ENCODE measurements around the gene AGAP1.

DNA sequence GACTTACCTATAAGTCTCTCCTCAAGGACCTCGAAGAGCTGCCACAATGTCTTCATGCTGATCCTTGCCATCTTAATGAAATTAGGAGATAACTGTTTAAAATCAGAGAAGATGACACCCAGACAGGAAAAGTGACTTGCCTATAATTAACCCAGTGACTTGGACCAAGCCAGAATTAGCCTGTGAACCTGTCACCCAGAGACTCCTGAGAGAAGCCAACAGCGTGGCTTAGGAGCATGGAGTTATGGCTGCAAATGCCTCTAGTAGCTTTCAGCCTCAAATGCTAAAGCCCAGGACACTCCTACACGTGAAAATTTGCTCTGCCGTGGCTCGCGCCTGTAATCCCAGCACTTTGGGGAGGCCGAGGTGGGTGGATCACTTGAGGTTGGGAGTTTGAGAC lies 570.2 kb downstream of the AGAP1 start:
- TF ChIP-seq, protein P1, sequence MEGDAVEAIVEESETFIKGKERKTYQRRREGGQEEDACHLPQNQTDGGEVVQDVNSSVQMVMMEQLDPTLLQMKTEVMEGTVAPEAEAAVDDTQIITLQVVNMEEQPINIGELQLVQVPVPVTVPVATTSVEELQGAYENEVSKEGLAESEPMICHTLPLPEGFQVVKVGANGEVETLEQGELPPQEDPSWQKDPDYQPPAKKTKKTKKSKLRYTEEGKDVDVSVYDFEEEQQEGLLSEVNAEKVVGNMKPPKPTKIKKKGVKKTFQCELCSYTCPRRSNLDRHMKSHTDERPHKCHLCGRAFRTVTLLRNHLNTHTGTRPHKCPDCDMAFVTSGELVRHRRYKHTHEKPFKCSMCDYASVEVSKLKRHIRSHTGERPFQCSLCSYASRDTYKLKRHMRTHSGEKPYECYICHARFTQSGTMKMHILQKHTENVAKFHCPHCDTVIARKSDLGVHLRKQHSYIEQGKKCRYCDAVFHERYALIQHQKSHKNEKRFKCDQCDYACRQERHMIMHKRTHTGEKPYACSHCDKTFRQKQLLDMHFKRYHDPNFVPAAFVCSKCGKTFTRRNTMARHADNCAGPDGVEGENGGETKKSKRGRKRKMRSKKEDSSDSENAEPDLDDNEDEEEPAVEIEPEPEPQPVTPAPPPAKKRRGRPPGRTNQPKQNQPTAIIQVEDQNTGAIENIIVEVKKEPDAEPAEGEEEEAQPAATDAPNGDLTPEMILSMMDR (IDR thresholded peaks at IDR 0.05) = no peak
- TF ChIP-seq POLR2A (IDR thresholded peaks at IDR 0.05) = no peak
